ENCODE measurements around the gene WDR45B. TPM values are rescaled to one million over a fixed set of nuclear protein-coding genes. Genes with fewer than 3 reads are reported as not detected.

WDR45B gene
- total RNA-seq, 3 donors from 2014 or later: 74.2 to 118 (median 83.9) TPM

DNA sequence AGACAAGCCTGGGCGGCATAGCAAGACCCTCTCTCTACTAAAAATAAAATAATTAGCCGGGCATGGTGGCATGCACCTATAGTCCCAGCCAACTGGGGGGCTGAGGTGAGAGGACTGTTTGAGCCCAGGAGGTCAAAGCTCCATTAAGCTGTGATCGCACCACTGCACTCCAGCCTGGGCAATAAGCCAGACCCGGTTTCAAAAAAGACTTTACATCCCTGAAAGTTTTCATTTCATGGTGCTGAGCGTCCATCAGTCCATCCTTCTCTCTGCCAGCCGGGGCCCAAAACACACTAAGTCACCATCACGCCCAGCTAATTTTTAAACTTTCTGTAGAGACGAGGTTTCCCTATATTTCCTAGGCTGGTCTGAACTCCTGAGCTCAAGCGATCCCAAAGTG, 39.6 kb upstream of the WDR45B start:
- TF ChIP-seq POLR2AphosphoS5 (IDR thresholded peaks at IDR 0.05): no peak
- TF ChIP-seq, protein P1, sequence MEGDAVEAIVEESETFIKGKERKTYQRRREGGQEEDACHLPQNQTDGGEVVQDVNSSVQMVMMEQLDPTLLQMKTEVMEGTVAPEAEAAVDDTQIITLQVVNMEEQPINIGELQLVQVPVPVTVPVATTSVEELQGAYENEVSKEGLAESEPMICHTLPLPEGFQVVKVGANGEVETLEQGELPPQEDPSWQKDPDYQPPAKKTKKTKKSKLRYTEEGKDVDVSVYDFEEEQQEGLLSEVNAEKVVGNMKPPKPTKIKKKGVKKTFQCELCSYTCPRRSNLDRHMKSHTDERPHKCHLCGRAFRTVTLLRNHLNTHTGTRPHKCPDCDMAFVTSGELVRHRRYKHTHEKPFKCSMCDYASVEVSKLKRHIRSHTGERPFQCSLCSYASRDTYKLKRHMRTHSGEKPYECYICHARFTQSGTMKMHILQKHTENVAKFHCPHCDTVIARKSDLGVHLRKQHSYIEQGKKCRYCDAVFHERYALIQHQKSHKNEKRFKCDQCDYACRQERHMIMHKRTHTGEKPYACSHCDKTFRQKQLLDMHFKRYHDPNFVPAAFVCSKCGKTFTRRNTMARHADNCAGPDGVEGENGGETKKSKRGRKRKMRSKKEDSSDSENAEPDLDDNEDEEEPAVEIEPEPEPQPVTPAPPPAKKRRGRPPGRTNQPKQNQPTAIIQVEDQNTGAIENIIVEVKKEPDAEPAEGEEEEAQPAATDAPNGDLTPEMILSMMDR (IDR thresholded peaks at IDR 0.05): no peak
- TF ChIP-seq POLR2A (IDR thresholded peaks at IDR 0.05): no peak
- H3K4me3 ChIP-seq: peak overlapping the region in 2 of 3 donors; percentile 11 to 34
- H3K36me3 ChIP-seq: no peaks in the 10 kb centered on the region
- H3K9me3 ChIP-seq: no peaks in the 10 kb centered on the region
- no peak for DNase-seq (ENCODE audit: low spot score in 2 of 2)
- peak overlapping the region; percentile 92 to 95 for H3K27ac ChIP-seq
- no peaks in the 10 kb centered on the region for H3K4me1 ChIP-seq
- H3K27me3 ChIP-seq: no peaks in the 10 kb centered on the region
- intact Hi-C loops (cut with DNase I; ENCODE audit: low total_unique reads): no loop called here

DNA sequence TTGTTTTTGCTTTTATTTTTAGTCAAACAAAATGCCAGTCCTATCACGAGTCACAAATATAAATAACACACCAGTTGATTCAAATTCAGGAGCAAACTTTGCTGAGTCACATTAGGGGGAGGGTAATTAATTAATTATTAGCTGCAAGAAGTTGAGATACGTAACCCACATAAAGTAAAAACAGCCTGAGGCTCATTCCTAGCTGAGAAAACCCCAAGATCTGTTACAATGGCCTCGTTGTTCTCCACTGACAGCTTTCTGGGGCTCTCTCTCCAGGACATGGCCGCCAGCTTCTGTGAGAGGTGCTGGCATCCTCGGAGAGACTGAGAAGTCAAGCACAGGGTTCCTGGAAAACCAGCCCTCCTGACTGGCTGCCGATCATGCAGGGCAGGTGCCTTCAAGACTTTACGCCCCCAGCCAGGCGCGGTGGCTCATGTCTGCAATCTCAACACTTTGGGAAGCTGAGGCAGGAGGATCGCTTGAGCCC, 39.2 kb upstream of the WDR45B start:
- no peaks in the 10 kb centered on the region for H3K9me3 ChIP-seq
- no peaks in the 10 kb centered on the region for H3K27me3 ChIP-seq
- H3K4me1 ChIP-seq: no peaks in the 10 kb centered on the region
- TF ChIP-seq POLR2A (IDR thresholded peaks at IDR 0.05) (no peak), POLR2AphosphoS5 (IDR thresholded peaks at IDR 0.05) (peak in 2 of 3 donors; percentile 35 to 49)
- TF ChIP-seq, protein P1 (IDR thresholded peaks at IDR 0.05): no peak
- peak in 1 of 2 donors; percentile 92 for DNase-seq (ENCODE audit: low spot score in 2 of 2)
- peak overlapping the region; percentile 92 to 95 for H3K27ac ChIP-seq
- no peaks in the 10 kb centered on the region for H3K36me3 ChIP-seq
- peak overlapping the region in 2 of 3 donors; percentile 11 to 34 for H3K4me3 ChIP-seq
- intact Hi-C loops (cut with DNase I; ENCODE audit: low total_unique reads): no loop called here

DNA sequence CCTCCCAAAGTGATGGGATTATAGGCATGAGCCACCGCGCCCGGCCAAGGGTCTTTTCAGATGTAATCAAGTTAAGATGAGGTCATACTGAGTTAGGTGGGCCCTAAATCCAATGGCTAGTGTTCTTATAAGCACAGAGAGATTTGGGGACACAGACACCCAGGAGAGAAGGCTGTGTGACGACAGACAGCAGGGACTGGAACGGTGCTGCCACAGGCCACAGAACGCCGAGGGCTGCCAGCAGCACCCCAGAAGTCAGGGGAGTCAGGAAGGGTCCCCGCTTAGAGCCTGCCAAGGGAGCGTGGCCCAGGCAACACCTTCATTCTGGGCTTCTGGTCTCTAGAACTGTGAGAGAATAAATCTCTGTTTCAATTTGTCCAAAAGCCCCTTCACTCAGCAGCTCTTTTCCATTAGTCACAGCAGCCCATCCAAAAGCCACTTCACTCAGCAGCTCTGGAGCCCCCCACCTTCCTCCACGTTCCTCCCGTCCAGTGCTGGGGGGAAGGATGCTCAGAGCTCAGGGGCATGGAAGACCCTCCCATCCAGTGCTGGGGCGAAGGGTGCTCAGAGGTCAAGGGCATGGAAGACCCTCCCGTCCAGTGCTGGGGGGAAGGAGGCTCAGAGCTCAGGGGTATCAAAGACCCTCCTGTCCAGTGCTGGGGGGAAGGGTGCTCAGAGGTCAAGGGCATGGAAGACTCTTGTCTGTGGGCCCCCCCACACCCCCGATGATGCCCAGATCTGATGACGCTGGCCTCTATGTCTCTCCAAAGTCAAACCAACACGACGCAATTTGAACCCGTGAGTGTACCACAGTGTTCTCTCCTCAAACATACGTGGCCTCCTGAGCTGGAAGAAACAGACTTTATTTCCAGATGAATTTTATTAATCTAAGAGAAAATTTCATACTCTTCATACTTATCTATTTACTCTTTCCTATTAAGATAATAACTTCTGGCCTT, 38.4 kb upstream of the WDR45B start:
- Histone ChIP-seq H3K27ac (peak overlapping the region; percentile 92 to 95), H3K27me3 (no peaks in the 10 kb centered on the region)
- intact Hi-C loops (cut with DNase I; ENCODE audit: low total_unique reads): no loop called here

DNA sequence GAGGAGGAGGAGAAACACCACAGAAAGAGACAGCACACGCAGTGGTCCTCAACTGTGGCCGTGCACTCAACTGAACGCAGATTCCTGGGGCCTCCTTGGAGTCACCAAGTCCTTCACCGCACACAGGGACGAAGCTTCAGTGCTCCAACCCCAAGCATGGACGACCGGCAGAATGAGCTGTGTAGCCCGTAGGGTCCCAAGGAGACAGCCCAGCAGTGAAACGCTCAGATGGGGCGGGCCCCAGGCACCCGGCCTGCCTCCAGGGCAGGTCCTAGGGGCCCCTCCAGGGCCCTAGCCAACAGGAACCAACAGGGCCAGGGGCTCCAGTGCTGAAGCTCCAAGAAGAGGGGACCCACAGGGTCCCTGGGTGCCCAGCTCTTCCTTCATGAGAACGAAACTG, 37.0 kb upstream of the WDR45B start:
- H3K27me3 ChIP-seq: no peaks in the 10 kb centered on the region
- H3K36me3 ChIP-seq: no peaks in the 10 kb centered on the region
- no peak for DNase-seq (ENCODE audit: low spot score in 2 of 2)
- intact Hi-C loops (cut with DNase I; ENCODE audit: low total_unique reads): no loop called here
- H3K4me3 ChIP-seq: no peak overlapping the region
- TF ChIP-seq, protein P1 (IDR thresholded peaks at IDR 0.05): no peak
- TF ChIP-seq POLR2A (IDR thresholded peaks at IDR 0.05) (no peak), POLR2AphosphoS5 (IDR thresholded peaks at IDR 0.05) (no peak)
- peak overlapping the region; percentile 68 to 92 for H3K27ac ChIP-seq
- H3K4me1 ChIP-seq: no peaks in the 10 kb centered on the region
- peaks cover 0 to 10% of the 10 kb centered on the region in 2 donors for H3K9me3 ChIP-seq

More for the DNA sequence above, 38.4 kb upstream of the WDR45B start:
- Histone ChIP-seq H3K36me3 (no peaks in the 10 kb centered on the region), H3K4me1 (no peaks in the 10 kb centered on the region), H3K9me3 (peaks cover 0 to 4% of the 10 kb centered on the region in 2 donors), H3K4me3 (peak overlapping the region in 1 of 3 donors; percentile 34)
- TF ChIP-seq, protein P1 (IDR thresholded peaks at IDR 0.05): no peak
- TF ChIP-seq POLR2AphosphoS5 (IDR thresholded peaks at IDR 0.05): no peak
- no peak for TF ChIP-seq POLR2A (IDR thresholded peaks at IDR 0.05)
- no peak for DNase-seq (ENCODE audit: low spot score in 2 of 2)

All from breast epithelium (tissue), 4 donors.